WTC11 (cell line): Measurements from ENCODE around the gene PFKP.

Source experiments
- ATF3 ChIP-seq: sonication (generic); formaldehyde crosslinking; conservative IDR thresholded peaks from 2 replicates; pipeline ENCODE4 v1.8.1; 2022; ENCODE audit warnings: mild to moderate bottlenecking, missing genetic modification reagents
- CTCF ChIP-seq: fragments of 200-600 bp; IDR thresholded peaks from 2 replicates; pipeline ENCODE4 v1.8.0; 2022; ENCODE audit warnings: antibody characterized with exemption
- HMGA2 ChIP-seq: fragments of 250-450 bp; sonication (Bioruptor Pico); IDR thresholded peaks from 2 replicates; pipeline ENCODE4 v1.4.0; 2021; ENCODE audit warnings: mild to moderate bottlenecking, moderate library complexity
- NR2C2 ChIP-seq: sonication (generic); formaldehyde crosslinking; IDR thresholded peaks from 2 replicates; pipeline ENCODE4 v1.8.0; 2022; ENCODE audit warnings: mild to moderate bottlenecking, missing genetic modification reagents
- RORB ChIP-seq: fragments of 250-450 bp; sonication (Bioruptor Pico); IDR thresholded peaks from 2 replicates; pipeline ENCODE4 v1.9.0; 2021; ENCODE audit warnings: mild to moderate bottlenecking
- TF ChIP-seq, protein P1 (sequence below): fragments of 250-450 bp; sonication (Bioruptor Pico); IDR thresholded peaks from 2 replicates; pipeline ENCODE4 v2.1.2; 2022; ENCODE audit warnings: mild to moderate bottlenecking, moderate library complexity
- TF ChIP-seq, protein P2 (sequence below): sonication (generic); formaldehyde crosslinking; IDR thresholded peaks from 2 replicates; pipeline ENCODE4 v1.8.1; 2023; ENCODE audit warnings: mild to moderate bottlenecking, missing genetic modification reagents, moderate library complexity
- TF ChIP-seq, protein P3 (sequence below): sonication (generic); formaldehyde crosslinking; IDR thresholded peaks from 2 replicates; pipeline ENCODE4 v1.8.1; 2023; ENCODE audit warnings: mild to moderate bottlenecking, missing genetic modification reagents, moderate library complexity
- TF ChIP-seq, protein P4 (sequence below): sonication (generic); formaldehyde crosslinking; IDR thresholded peaks from 2 replicates; pipeline ENCODE4 v1.8.0; 2022; ENCODE audit warnings: mild to moderate bottlenecking, missing genetic modification reagents
- TF ChIP-seq, protein P5 (sequence below): sonication (generic); formaldehyde crosslinking; IDR thresholded peaks from 2 replicates; pipeline ENCODE4 v1.8.0; 2022; ENCODE audit warnings: mild to moderate bottlenecking, missing genetic modification reagents
- TF ChIP-seq, protein P6 (sequence below): sonication (generic); formaldehyde crosslinking; IDR thresholded peaks from 2 replicates; pipeline ENCODE4 v1.8.0; 2023; ENCODE audit warnings: mild to moderate bottlenecking, missing genetic modification reagents

DNA sequence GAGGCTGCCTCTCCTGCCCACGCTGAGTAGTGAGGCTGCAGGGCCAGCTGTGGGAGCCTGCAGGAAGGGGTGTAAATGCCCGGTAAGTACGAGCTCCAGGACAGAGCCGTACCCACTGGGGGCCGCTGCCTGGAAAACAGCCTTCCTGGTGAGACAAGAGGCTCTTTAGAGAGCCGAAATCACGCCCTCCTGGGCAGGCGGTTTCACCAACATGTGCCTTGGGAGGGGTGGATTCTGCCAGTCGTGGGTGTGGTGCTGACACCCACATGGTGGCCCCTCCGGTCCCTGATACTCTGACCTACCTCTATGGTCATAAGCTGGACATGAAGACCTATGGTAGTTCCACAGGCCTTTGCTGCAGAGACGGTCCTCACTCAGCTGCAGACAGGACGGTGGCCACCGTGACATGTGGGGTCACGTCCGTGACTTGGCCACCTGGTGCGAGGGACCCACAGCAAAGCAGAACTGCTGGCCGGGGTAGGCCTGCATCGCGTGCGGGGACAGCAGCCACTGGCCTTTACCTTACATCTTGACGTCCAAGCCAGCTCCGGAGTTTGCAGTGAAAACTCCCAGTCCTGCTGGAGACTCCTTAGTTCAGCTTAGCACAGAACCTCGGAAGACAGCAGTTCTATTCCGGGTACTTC, 58.3 kb downstream of the PFKP start:
- TF ChIP-seq, protein P1, sequence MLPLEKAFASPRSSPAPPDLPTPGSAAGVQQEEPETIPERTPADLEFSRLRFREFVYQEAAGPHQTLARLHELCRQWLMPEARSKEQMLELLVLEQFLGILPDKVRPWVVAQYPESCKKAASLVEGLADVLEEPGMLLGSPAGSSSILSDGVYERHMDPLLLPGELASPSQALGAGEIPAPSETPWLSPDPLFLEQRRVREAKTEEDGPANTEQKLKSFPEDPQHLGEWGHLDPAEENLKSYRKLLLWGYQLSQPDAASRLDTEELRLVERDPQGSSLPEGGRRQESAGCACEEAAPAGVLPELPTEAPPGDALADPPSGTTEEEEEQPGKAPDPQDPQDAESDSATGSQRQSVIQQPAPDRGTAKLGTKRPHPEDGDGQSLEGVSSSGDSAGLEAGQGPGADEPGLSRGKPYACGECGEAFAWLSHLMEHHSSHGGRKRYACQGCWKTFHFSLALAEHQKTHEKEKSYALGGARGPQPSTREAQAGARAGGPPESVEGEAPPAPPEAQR (CRISPR knock-in tag), result no peak
- TF ChIP-seq CTCF (no peak), ATF3 (CRISPR knock-in tag) (no peak), HMGA2 (no peak), RORB (CRISPR knock-in tag) (no peak), NR2C2 (CRISPR knock-in tag) (no peak)
- TF ChIP-seq, protein P2, sequence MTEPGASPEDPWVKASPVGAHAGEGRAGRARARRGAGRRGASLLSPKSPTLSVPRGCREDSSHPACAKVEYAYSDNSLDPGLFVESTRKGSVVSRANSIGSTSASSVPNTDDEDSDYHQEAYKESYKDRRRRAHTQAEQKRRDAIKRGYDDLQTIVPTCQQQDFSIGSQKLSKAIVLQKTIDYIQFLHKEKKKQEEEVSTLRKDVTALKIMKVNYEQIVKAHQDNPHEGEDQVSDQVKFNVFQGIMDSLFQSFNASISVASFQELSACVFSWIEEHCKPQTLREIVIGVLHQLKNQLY, result no peak
- TF ChIP-seq, protein P3, sequence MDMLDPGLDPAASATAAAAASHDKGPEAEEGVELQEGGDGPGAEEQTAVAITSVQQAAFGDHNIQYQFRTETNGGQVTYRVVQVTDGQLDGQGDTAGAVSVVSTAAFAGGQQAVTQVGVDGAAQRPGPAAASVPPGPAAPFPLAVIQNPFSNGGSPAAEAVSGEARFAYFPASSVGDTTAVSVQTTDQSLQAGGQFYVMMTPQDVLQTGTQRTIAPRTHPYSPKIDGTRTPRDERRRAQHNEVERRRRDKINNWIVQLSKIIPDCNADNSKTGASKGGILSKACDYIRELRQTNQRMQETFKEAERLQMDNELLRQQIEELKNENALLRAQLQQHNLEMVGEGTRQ, result no peak
- TF ChIP-seq, protein P4, sequence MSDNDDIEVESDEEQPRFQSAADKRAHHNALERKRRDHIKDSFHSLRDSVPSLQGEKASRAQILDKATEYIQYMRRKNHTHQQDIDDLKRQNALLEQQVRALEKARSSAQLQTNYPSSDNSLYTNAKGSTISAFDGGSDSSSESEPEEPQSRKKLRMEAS (CRISPR knock-in tag), result no peak
- TF ChIP-seq, protein P5, sequence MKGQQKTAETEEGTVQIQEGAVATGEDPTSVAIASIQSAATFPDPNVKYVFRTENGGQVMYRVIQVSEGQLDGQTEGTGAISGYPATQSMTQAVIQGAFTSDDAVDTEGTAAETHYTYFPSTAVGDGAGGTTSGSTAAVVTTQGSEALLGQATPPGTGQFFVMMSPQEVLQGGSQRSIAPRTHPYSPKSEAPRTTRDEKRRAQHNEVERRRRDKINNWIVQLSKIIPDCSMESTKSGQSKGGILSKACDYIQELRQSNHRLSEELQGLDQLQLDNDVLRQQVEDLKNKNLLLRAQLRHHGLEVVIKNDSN (CRISPR knock-in tag), result no peak
- TF ChIP-seq, protein P6, sequence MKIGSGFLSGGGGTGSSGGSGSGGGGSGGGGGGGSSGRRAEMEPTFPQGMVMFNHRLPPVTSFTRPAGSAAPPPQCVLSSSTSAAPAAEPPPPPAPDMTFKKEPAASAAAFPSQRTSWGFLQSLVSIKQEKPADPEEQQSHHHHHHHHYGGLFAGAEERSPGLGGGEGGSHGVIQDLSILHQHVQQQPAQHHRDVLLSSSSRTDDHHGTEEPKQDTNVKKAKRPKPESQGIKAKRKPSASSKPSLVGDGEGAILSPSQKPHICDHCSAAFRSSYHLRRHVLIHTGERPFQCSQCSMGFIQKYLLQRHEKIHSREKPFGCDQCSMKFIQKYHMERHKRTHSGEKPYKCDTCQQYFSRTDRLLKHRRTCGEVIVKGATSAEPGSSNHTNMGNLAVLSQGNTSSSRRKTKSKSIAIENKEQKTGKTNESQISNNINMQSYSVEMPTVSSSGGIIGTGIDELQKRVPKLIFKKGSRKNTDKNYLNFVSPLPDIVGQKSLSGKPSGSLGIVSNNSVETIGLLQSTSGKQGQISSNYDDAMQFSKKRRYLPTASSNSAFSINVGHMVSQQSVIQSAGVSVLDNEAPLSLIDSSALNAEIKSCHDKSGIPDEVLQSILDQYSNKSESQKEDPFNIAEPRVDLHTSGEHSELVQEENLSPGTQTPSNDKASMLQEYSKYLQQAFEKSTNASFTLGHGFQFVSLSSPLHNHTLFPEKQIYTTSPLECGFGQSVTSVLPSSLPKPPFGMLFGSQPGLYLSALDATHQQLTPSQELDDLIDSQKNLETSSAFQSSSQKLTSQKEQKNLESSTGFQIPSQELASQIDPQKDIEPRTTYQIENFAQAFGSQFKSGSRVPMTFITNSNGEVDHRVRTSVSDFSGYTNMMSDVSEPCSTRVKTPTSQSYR (CRISPR knock-in tag), result no peak
